Measurements from ENCODE around the gene ALG14. TPM values are rescaled to one million over a fixed set of nuclear protein-coding genes. Genes with fewer than 3 reads are reported as not detected.
"Not testable (repeated sequence)": the region's sequence is repeated elsewhere in the genome, so short reads cannot be mapped to it uniquely, and the experiment has no call there.

The ALG14 gene
- total and polyA plus RNA-seq, 7 donors, result 0.55 to 2.7 (median 1.8) TPM

GRCh38 chr1:95096218-95096841 is 23.6 kb upstream of the ALG14 start:
- DNase-seq, result no peak
- Histone ChIP-seq H3K4me1 (no peaks in the 10 kb centered on the region), H3K4me3 (no peak overlapping the region), H3K27ac (no peak overlapping the region), H3K36me3 (no peaks in the 10 kb centered on the region), H3K9me3 (no peaks in the 10 kb centered on the region), H3K27me3 (no peaks in the 10 kb centered on the region)
- intact Hi-C loops (cut with DNase I), result no loop called here
- TF ChIP-seq EP300 (IDR thresholded peaks at IDR 0.05) (no peak), POLR2A (IDR thresholded peaks at IDR 0.05) (no peak), CTCF (IDR thresholded peaks at IDR 0.05) (no peak), POLR2AphosphoS5 (IDR thresholded peaks at IDR 0.05) (no peak)
- WGBS, 2 donors, result 78 to 87% methylated on average over 6 of the region's 6 CpGs

- TF ChIP-seq POLR2A (IDR thresholded peaks at IDR 0.05), result no peak
- TF ChIP-seq CTCF (IDR thresholded peaks at IDR 0.05), result no peak
- TF ChIP-seq POLR2AphosphoS5 (IDR thresholded peaks at IDR 0.05), result no peak
- TF ChIP-seq EP300 (IDR thresholded peaks at IDR 0.05), result no peak
- intact Hi-C loops (cut with DNase I), result no loop called here
- no peak overlapping the region for H3K4me3 ChIP-seq
- H3K36me3 ChIP-seq, result no peaks in the 10 kb centered on the region
- 10 to 54% methylated on average over 2 of the region's 2 CpGs for WGBS, 2 donors
- H3K9me3 ChIP-seq, result no peaks in the 10 kb centered on the region
- H3K27me3 ChIP-seq, result no peaks in the 10 kb centered on the region
- DNase-seq, result no peak
- H3K27ac ChIP-seq, result no peak overlapping the region
- no peaks in the 10 kb centered on the region for H3K4me1 ChIP-seq
Measured at GRCh38 chr1:95095833-95096217, 23.1 kb upstream of the ALG14 start.

GRCh38 chr1:95094923-95095322 is 22.2 kb upstream of the ALG14 start:
- Histone ChIP-seq H3K4me3 (no peak overlapping the region), H3K9me3 (no peaks in the 10 kb centered on the region), H3K27me3 (no peaks in the 10 kb centered on the region), H3K36me3 (no peaks in the 10 kb centered on the region), H3K4me1 (no peaks in the 10 kb centered on the region), H3K27ac (no peak overlapping the region)
- intact Hi-C loops (cut with DNase I), result no loop called here
- no peak for DNase-seq
- WGBS, 2 donors, result 68 to 71% methylated on average over 2 of the region's 2 CpGs
- TF ChIP-seq POLR2AphosphoS5 (IDR thresholded peaks at IDR 0.05) (no peak), POLR2A (IDR thresholded peaks at IDR 0.05) (no peak), EP300 (IDR thresholded peaks at IDR 0.05) (no peak), CTCF (IDR thresholded peaks at IDR 0.05) (no peak)

GRCh38 chr1:95093296-95093695 is 20.5 kb upstream of the ALG14 start:
- Histone ChIP-seq H3K27ac (no peak overlapping the region), H3K36me3 (no peaks in the 10 kb centered on the region), H3K27me3 (no peaks in the 10 kb centered on the region), H3K9me3 (no peaks in the 10 kb centered on the region), H3K4me1 (no peaks in the 10 kb centered on the region), H3K4me3 (no peak overlapping the region)
- TF ChIP-seq CTCF (IDR thresholded peaks at IDR 0.05), result no peak
- no peak for TF ChIP-seq EP300 (IDR thresholded peaks at IDR 0.05)
- TF ChIP-seq POLR2A (IDR thresholded peaks at IDR 0.05), result no peak
- no peak for TF ChIP-seq POLR2AphosphoS5 (IDR thresholded peaks at IDR 0.05)
- 49 to 82% methylated on average over 1 of the region's 1 CpG for WGBS, 2 donors
- no peak for DNase-seq
- intact Hi-C loops (cut with DNase I), result no loop called here

- H3K27ac ChIP-seq; H3K9me3 ChIP-seq; H3K27me3 ChIP-seq; H3K4me3 ChIP-seq; H3K4me1 ChIP-seq; H3K36me3 ChIP-seq; intact Hi-C loops (cut with DNase I); DNase-seq: not testable (repeated sequence)
Measured at GRCh38 chr1:95092891-95093290, 20.1 kb upstream of the ALG14 start.

GRCh38 chr1:95091290-95091689 is 18.5 kb upstream of the ALG14 start:
- H3K27me3 ChIP-seq; H3K9me3 ChIP-seq; H3K36me3 ChIP-seq; DNase-seq; H3K27ac ChIP-seq; intact Hi-C loops (cut with DNase I); H3K4me3 ChIP-seq: not testable (repeated sequence)
- peaks cover 0 to 12% (median 9%) of the 10 kb centered on the region in 4 donors for H3K4me1 ChIP-seq
- 78 to 91% methylated on average over 28 of the region's 28 CpGs for WGBS, 2 donors
